IMR-90 (cell line): ENCODE data around the gene MSI2. TPM values are rescaled to one million over a fixed set of nuclear protein-coding genes. Genes with fewer than 3 reads are reported as not detected.

Experiments
- ATAC-seq: fragments of 200-7000 bp; cut with Tn5 transposase; 2 replicates; pipeline ENCODE4 v1.9.1; 2020; ENCODE audit warnings: low read depth, mild to moderate bottlenecking, moderate library complexity
- BruUV-seq: library from RNA; stranded (reverse); fragments of 400-500 nt; replicated peaks from 2 replicates; lab custom pipeline; 2021; lab: Mats Ljungman, UMichigan
- CTCF ChIA-PET: fragments of 300-600 bp; formaldehyde crosslinking; extraction: SDS; loops from one replicate; lab custom pipeline; 2021; ENCODE audit warnings: antibody characterized with exemption; lab: Yijun Ruan, JAX
- POLR2A ChIA-PET: fragments of 300-600 bp; sonication (Branson Sonifier 250); formaldehyde crosslinking; loops from one replicate; lab custom pipeline; 2022; ENCODE audit warnings: antibody characterized with exemption; ENCODE audit not compliant: unreplicated experiment; lab: Charles Lee
- DNase-seq: peaks from one replicate; pipeline ENCODE4 v3.0.0; 2013
- H2AFZ ChIP-seq: replicated peaks from 2 replicates; pipeline ENCODE3; 2013; ENCODE audit warnings: low read length, mild to moderate bottlenecking; ENCODE audit not compliant: poor library complexity
- H2AK5ac ChIP-seq: 2 replicates; pipeline ENCODE4 v1.6.1; 2013; ENCODE audit warnings: low read depth, low read length, inconsistent platforms
- H2AK9ac ChIP-seq: replicated peaks from 2 replicates; pipeline ENCODE3; 2013; ENCODE audit warnings: mild to moderate bottlenecking, low read depth, low read length, moderate library complexity; ENCODE audit not compliant: poor library complexity
- H2BK120ac ChIP-seq: 2 replicates; pipeline ENCODE4 v1.6.1; 2013; ENCODE audit warnings: low read depth, low read length, inconsistent platforms
- H2BK15ac ChIP-seq: 3 replicates; pipeline ENCODE4 v1.6.1; 2013; ENCODE audit warnings: low read depth, low read length, inconsistent platforms
- H2BK20ac ChIP-seq: 2 replicates; pipeline ENCODE4 v1.6.1; 2013; ENCODE audit warnings: low read depth, mild to moderate bottlenecking, inconsistent platforms, low read length, moderate library complexity
- H2BK5ac ChIP-seq: 2 replicates; pipeline ENCODE4 v1.6.1; 2013; ENCODE audit warnings: mild to moderate bottlenecking, low read depth, low read length, inconsistent platforms; ENCODE audit not compliant: poor library complexity, severe bottlenecking
- H3K14ac ChIP-seq: replicated peaks from 2 replicates; pipeline ENCODE4 v1.6.1; 2013; ENCODE audit warnings: low read depth, low read length, inconsistent platforms
- H3K18ac ChIP-seq: 2 replicates; pipeline ENCODE4 v1.6.1; 2013; ENCODE audit warnings: low read depth, low read length, control low read depth
- H3K23ac ChIP-seq: 2 replicates; pipeline ENCODE4 v1.6.1; 2013; ENCODE audit warnings: low read depth, low read length, inconsistent platforms
- H3K27ac ChIP-seq: 2 replicates; pipeline ENCODE4 v1.5.1; 2013; ENCODE audit warnings: mild to moderate bottlenecking, control low read depth, low read length; ENCODE audit not compliant: insufficient read depth
- H3K27me3 ChIP-seq: 2 replicates; pipeline ENCODE4 v1.6.1; 2013; ENCODE audit warnings: low read length; ENCODE audit not compliant: control insufficient read depth, insufficient read depth
- H3K36me3 ChIP-seq: 2 replicates; pipeline ENCODE4 v1.6.1; 2013; ENCODE audit warnings: low read length, mixed read lengths; ENCODE audit not compliant: control insufficient read depth, insufficient read depth
- H3K4ac ChIP-seq: 2 replicates; pipeline ENCODE4 v1.6.1; 2013; ENCODE audit warnings: low read depth, low read length, inconsistent platforms
- H3K4me1 ChIP-seq: 2 replicates; pipeline ENCODE4 v1.6.1; 2013; ENCODE audit warnings: low read length, mixed read lengths; ENCODE audit not compliant: control insufficient read depth, insufficient read depth
- H3K4me2 ChIP-seq: 2 replicates; pipeline ENCODE4 v1.6.1; 2013; ENCODE audit warnings: low read depth, mild to moderate bottlenecking, control low read depth, low read length, moderate library complexity
- H3K4me3 ChIP-seq: 2 replicates; pipeline ENCODE4 v1.5.1; 2013; ENCODE audit warnings: low read depth, mild to moderate bottlenecking, control low read depth, low read length, moderate library complexity; ENCODE audit not compliant: insufficient read depth
- H3K56ac ChIP-seq: 2 replicates; pipeline ENCODE4 v1.6.1; 2013; ENCODE audit warnings: low read length, inconsistent platforms; ENCODE audit not compliant: insufficient read depth; ENCODE audit errors: extremely low read depth
- H3K79me1 ChIP-seq, 2 experiments: 2 replicates each; pipeline ENCODE4 v1.6.1; 2013; ENCODE audit warnings: low read length in 2 of 2, inconsistent platforms in 1 of 2, low read depth in 1 of 2
- H3K9ac ChIP-seq: 2 replicates; pipeline ENCODE4 v1.6.1; 2013; ENCODE audit warnings: low read depth, low read length, control low read depth
- H3K9me1 ChIP-seq: 2 replicates; pipeline ENCODE4 v1.6.1; 2013; ENCODE audit warnings: low read length, inconsistent platforms; ENCODE audit not compliant: insufficient read depth
- H3K9me3 ChIP-seq: 2 replicates; pipeline ENCODE4 v1.6.1; 2013; ENCODE audit warnings: low read length; ENCODE audit not compliant: control insufficient read depth, insufficient read depth
- H4K20me1 ChIP-seq: 2 replicates; pipeline ENCODE4 v1.6.1; 2013; ENCODE audit warnings: low read length, inconsistent platforms; ENCODE audit not compliant: insufficient read depth
- H4K5ac ChIP-seq: 2 replicates; pipeline ENCODE4 v1.6.1; 2013; ENCODE audit warnings: mild to moderate bottlenecking, low read depth, low read length, control low read depth
- H4K8ac ChIP-seq, 2 experiments: 2 replicates each; pipeline ENCODE4 v1.6.1; 2013; ENCODE audit warnings: low read depth in 2 of 2, low read length in 2 of 2, control low read depth in 1 of 2, inconsistent platforms in 1 of 2
- H4K91ac ChIP-seq: 2 replicates; pipeline ENCODE4 v1.6.1; 2013; ENCODE audit warnings: low read depth, low read length, inconsistent platforms; ENCODE audit not compliant: insufficient read depth
- BHLHE40 ChIP-seq: fragments of 150-350 bp; IDR thresholded peaks from 2 replicates; pipeline ENCODE4 v1.6.1; 2016; ENCODE audit warnings: mild to moderate bottlenecking, low read depth, low read length
- CHD1 ChIP-seq: IDR thresholded peaks from 2 replicates; pipeline ENCODE4 v1.6.1; 2012; ENCODE audit warnings: low read depth, low read length, improper control_type of control experiment
- FOS ChIP-seq: fragments of 150-350 bp; IDR thresholded peaks from 2 replicates; pipeline ENCODE4 v1.6.1; 2016; ENCODE audit warnings: low read depth, low read length
- MAFK ChIP-seq: IDR thresholded peaks from 2 replicates; pipeline ENCODE4 v1.6.1; 2012; ENCODE audit warnings: low read depth, low read length, improper control_type of control experiment
- MAZ ChIP-seq: IDR thresholded peaks from 2 replicates; pipeline ENCODE4 v1.6.1; 2012; ENCODE audit warnings: low read depth, mild to moderate bottlenecking, low read length, improper control_type of control experiment, moderate library complexity, borderline replicate concordance
- MXI1 ChIP-seq: IDR thresholded peaks from 2 replicates; pipeline ENCODE4 v1.6.1; 2012; ENCODE audit warnings: low read depth, mild to moderate bottlenecking, low read length, moderate library complexity, borderline replicate concordance
- RAD21 ChIP-seq: IDR thresholded peaks from 2 replicates; pipeline ENCODE4 v1.6.1; 2012; ENCODE audit warnings: low read length, improper control_type of control experiment
- RCOR1 ChIP-seq: IDR thresholded peaks from 2 replicates; pipeline ENCODE4 v1.6.1; 2012; ENCODE audit warnings: mild to moderate bottlenecking, low read length, improper control_type of control experiment; ENCODE audit not compliant: insufficient replicate concordance
- SMC3 ChIP-seq: fragments of 150-350 bp; IDR thresholded peaks from 2 replicates; pipeline ENCODE4 v1.6.1; 2016; ENCODE audit warnings: low read depth, mild to moderate bottlenecking, antibody characterized with exemption, low read length, moderate library complexity
- WGBS, 2 experiments: methylation state at CpG; one replicate each; pipeline versions ENCODE4 v1.1.5 to v1.1.7; 2013; ENCODE audit warnings: missing lambda C conversion rate in 2 of 2; ENCODE audit not compliant: insufficient read length in 1 of 2; ENCODE audit errors: extremely low coverage in 2 of 2; 5-methylcytosine and 5-hydroxymethylcytosine counted together
- dilution Hi-C: fragments of 300-500 bp; cut with HindIII; formaldehyde crosslinking; loops from one replicate; pipeline ENCODE4 v1.14.3; 2018; ENCODE audit warnings: low sequenced_read_pairs; ENCODE audit not compliant: unreplicated experiment
- in situ Hi-C: fragments of 300-500 bp; cut with MboI; formaldehyde crosslinking; loops from 3 replicates; pipeline ENCODE4 v1.14.3; 2019; ENCODE audit warnings: low sequenced_read_pairs, inconsistent platforms, mixed read lengths
- intact Hi-C: fragments of 100-400 bp; cut with micrococcal nuclease; formaldehyde crosslinking; loops from 2 replicates; pipeline ENCODE4 v1.10.0; 2022
- polyA plus RNA-seq, 3 experiments: library from polyadenylated mRNA; depleted of rRNA; stranded (reverse); fragments of >200 nt; gene quantifications; 2 replicates each; pipeline ENCODE4 v1.2.3, GENCODE V29; 2012; ENCODE audit warnings: low replicate concordance in 1 of 3
- total RNA-seq: library from RNA; depleted of rRNA; stranded (reverse); fragments of >200 nt; gene quantifications from 2 replicates; pipeline ENCODE4 v1.2.3, GENCODE V29; 2012
- TF ChIP-seq, protein P1 (sequence below): fragments of 150-350 bp; IDR thresholded peaks from 2 replicates; pipeline ENCODE4 v1.6.1; 2017; ENCODE audit warnings: mild to moderate bottlenecking, antibody characterized with exemption, low read length, low read depth

The MSI2 gene
- total and polyA plus RNA-seq, 2 of the 4 experiments (the other 2 are of a cell fraction), result 13.0 to 16.0 TPM

DNA sequence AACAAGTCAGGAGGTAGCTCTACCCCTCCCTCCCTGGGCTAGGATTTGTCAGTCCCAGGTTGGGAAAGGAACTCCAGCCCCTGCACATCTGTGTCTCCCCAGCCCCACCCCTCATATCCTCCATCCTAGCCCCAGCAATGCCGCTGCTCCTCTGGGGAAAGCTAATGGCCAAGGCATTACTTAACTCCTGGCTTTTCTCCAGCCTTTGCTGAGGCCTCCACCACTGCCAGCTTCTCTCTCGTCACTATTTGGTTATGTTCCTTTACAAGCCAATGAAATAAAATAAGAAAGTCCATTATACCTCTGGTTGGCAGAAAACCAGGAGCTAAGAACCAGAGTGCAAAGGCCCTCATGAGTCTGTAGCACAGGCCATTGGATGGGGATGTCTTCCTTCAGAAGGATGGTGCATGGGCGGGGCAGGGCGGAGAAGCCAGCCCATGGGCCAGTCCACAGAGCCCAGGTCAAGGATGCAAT lies 317.8 kb downstream of the MSI2 start:
- no peak overlapping the region for H3K14ac ChIP-seq
- H3K23ac ChIP-seq, result no peak overlapping the region
- ATAC-seq, result no peak
- TF ChIP-seq CHD1 (no peak), SMC3 (no peak), MAZ (no peak), RCOR1 (no peak), RAD21 (no peak), MXI1 (no peak), BHLHE40 (no peak), FOS (no peak), MAFK (no peak)
- TF ChIP-seq, protein P1, sequence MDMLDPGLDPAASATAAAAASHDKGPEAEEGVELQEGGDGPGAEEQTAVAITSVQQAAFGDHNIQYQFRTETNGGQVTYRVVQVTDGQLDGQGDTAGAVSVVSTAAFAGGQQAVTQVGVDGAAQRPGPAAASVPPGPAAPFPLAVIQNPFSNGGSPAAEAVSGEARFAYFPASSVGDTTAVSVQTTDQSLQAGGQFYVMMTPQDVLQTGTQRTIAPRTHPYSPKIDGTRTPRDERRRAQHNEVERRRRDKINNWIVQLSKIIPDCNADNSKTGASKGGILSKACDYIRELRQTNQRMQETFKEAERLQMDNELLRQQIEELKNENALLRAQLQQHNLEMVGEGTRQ, result no peak
- H3K9me3 ChIP-seq, result no peaks in the 10 kb centered on the region
- WGBS, 2 experiments, result no CpG with 5 or more reads among the region's 4 CpGs
- peaks cover 6% of the 10 kb centered on the region; the same call in 1 of the 2 replicates for H3K9me1 ChIP-seq
- H3K18ac ChIP-seq, result no peak overlapping the region
- H2AK5ac ChIP-seq, result no peak overlapping the region
- no peak overlapping the region for H3K4ac ChIP-seq
- no peak overlapping the region for H4K8ac ChIP-seq
- H2BK5ac ChIP-seq, result no peak overlapping the region
- no peak overlapping the region for H2BK20ac ChIP-seq
- DNase-seq, result peak; percentile 43
- CTCF ChIA-PET, result no interaction called here
- H2BK15ac ChIP-seq, result no peak overlapping the region
- 0 out of 4 replicates have a peak, but pooled peaks cover 0 to 5% of the 10 kb centered on the region in 2 experiments for H3K79me1 ChIP-seq
- no peak overlapping the region for H4K5ac ChIP-seq
- POLR2A ChIA-PET, result no interaction called here
- peaks cover 5% of the 10 kb centered on the region for H3K4me1 ChIP-seq
- H3K4me3 ChIP-seq, result no peak overlapping the region
- BruUV-seq, result no TSS peak
- no peaks in the 10 kb centered on the region for H4K20me1 ChIP-seq
- no peak overlapping the region for H4K91ac ChIP-seq
- H3K56ac ChIP-seq, result no peak overlapping the region
- no peak overlapping the region for H2AFZ ChIP-seq
- intact Hi-C loops (no loop called here), dilution Hi-C loops (no loop called here), in situ Hi-C loops (no loop called here)
- no peak overlapping the region for H2AK9ac ChIP-seq
- no peaks in the 10 kb centered on the region for H3K36me3 ChIP-seq
- H3K9ac ChIP-seq, result no peak overlapping the region
- no peak overlapping the region for H3K27ac ChIP-seq
- no peaks in the 10 kb centered on the region for H3K27me3 ChIP-seq
- no peak overlapping the region for H2BK120ac ChIP-seq
- H3K4me2 ChIP-seq, result no peak overlapping the region
